GM18867 (cell line): ENCODE data around the gene ZNF354C.

ENCODE experiments used
- ATAC-seq: cut with Tn5 transposase; IDR thresholded peaks from one replicate; pipeline ENCODE4 v1.9.1; 2021; ENCODE audit warnings: mild to moderate bottlenecking, moderate library complexity; ENCODE audit not compliant: unreplicated experiment

The ZNF354C gene

GRCh38 chr5:179113945-179114641 lies 53.9 kb downstream of the ZNF354C start:
- no peak for ATAC-seq

DNA sequence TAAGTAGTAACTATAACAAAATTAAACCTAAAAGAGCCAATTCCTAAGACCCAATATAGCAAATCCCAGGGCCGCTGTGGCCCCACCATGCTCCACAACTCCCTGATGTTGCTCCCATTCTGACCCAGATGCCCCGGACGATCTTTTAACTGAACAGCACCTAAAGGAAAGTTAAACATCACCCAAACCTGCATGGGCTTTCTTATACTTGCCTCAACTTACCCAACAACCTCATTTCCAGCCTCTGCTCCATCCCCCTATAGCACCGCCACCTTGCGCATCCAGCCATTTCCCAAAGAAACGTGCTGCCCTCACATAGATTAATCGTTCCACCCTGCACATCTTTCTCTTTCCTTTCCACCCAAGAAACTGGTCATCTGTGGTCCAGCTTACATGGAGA lies 54.6 kb downstream of the ZNF354C start:
- ATAC-seq, result no peak

DNA sequence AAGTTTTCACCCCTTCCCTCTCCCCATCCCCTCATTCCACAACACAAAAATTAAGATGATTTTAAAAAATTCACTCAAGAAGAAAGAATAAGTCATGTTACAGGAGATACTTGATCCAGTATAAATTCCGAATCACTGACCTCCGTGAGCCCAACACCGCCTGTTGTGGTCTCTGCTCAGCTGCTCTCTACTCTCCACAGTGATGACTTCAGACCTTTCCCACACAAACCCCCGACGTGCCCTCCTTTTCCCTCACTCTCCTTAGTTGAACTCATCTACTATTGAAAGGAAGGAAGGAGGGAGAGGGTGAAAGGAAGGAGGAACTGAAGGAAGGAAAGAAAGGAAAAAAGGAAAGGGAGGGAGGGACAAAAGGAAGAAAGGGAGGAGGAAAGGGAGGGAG lies 55.1 kb downstream of the ZNF354C start:
- no peak for ATAC-seq

- ATAC-seq, result no peak
Measured at GRCh38 chr5:179115845-179116524, 55.8 kb downstream of the ZNF354C start.

GRCh38 chr5:179118338-179118737 lies 58.2 kb downstream of the ZNF354C start:
- no peak for ATAC-seq

DNA sequence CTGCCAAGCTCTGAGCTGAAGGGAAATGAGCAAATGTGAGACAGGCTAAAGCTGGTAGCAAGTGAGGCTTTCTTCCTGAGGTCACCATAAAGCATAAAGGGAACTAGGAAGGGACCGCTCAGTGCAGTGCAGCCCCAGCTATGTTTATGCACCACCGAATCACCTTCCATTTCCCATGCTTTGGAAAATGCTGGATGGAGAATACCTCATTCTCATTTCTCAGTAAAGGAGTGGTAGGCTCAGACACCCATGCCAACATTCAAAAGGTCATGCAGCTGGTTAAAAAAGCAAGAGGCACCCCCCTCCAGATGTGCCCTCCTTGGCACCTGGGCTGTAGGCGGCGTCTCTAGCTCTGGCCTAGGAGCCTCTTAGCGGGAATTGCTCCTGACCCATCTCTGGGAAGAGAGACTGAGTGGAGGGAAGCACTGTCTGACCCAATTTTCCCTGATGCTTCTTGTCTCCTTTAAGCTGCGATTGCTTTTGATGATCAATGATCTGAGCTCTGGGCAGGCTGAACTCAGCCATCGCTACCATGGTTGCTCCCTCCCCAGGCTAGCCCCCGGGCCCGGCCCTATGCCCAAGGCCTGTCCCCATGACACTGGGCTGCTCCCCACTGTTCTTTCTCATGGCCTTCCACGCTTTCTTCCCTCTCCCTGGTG lies 58.7 kb downstream of the ZNF354C start:
- ATAC-seq, result no peak

DNA sequence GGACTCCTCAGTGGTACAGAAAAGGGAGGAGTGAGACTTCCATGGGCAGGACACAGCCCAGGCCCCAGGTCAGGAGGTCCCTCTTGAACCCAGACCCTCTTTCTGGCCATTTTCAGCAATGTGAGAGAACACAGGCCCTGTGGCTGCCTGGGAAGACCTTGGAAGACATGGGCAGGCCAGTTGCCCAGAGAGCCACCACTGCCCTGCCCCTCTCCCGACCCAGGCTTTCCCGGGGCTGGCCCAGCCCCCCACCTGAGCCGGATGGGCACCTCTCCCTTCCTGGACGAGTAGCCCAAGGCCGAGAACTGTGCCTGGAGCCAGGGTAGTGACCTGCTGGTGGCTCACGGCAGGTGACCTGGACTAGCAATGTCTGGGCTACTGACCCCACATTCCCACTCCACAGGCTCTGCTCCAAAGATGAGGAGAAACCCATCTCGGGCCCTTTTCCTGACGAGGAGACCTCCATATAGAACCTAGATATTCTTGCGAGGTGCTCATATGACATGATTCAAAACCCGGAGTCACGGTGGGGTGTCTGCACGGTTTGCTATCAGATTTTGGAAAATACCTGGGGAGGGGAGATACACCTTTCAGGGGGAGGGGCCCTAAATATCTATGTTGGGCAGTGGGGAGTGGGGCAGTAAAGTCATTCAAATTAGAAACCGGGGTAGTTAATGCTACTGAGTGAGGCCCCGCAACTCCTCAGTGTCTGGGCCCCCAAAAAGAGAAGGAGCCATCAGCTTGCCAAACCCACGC lies 59.4 kb downstream of the ZNF354C start:
- ATAC-seq, result no peak

DNA sequence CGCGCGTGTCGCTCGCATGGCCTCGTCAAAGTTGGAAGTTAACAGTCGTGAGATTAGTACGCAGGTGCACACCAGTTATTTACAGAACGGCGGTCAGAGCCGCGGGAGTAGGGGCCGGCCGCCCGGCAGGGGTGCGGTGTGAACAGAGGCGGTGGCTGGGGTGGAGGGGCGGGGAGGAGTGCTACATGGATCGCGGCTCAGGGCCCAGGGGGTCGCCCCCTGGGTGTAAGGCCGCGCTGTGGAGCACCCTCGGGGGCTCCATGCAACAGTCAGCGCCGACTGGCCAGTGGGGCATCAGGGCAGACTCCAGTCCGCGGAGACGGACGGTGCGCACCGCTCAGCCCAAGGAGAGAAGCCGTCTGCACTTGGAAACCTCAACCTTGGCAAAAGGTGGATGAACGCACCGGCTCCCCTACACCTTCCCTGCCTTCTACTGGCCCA lies 60.3 kb downstream of the ZNF354C start:
- no peak for ATAC-seq

GRCh38 chr5:179120951-179121666 lies 60.9 kb downstream of the ZNF354C start:
- ATAC-seq, result no peak

DNA sequence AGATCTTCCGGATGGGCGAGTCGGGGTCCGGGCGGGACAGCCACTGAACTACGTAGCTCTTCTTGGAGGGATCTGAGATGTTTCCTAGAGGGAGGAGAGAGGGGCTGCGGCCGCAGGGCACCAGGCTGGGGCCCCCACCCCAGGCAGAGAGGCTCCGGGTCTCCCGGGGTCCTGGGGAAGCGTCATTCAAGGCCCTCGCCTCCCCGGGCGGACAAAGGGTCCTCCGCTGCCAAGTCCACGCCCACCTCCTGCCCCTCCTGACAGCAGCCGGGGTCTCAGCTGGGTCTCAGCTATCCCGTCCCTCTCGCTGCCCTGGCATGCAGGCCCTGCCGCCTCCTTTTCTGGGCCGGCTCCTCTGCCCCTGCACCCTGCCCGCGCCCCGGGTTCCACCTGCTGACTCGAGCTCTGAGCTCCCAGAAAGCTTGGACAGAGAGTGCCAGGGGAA lies 61.5 kb downstream of the ZNF354C start:
- no peak for ATAC-seq

GRCh38 chr5:179122411-179123108 lies 62.4 kb downstream of the ZNF354C start:
- ATAC-seq, result no peak

- no peak for ATAC-seq
Measured at GRCh38 chr5:179123109-179123426, 62.9 kb downstream of the ZNF354C start.

GRCh38 chr5:179123491-179124272 lies 63.5 kb downstream of the ZNF354C start:
- ATAC-seq, result no peak

- no peak for ATAC-seq
Measured at GRCh38 chr5:179124273-179124852, 64.2 kb downstream of the ZNF354C start.

DNA sequence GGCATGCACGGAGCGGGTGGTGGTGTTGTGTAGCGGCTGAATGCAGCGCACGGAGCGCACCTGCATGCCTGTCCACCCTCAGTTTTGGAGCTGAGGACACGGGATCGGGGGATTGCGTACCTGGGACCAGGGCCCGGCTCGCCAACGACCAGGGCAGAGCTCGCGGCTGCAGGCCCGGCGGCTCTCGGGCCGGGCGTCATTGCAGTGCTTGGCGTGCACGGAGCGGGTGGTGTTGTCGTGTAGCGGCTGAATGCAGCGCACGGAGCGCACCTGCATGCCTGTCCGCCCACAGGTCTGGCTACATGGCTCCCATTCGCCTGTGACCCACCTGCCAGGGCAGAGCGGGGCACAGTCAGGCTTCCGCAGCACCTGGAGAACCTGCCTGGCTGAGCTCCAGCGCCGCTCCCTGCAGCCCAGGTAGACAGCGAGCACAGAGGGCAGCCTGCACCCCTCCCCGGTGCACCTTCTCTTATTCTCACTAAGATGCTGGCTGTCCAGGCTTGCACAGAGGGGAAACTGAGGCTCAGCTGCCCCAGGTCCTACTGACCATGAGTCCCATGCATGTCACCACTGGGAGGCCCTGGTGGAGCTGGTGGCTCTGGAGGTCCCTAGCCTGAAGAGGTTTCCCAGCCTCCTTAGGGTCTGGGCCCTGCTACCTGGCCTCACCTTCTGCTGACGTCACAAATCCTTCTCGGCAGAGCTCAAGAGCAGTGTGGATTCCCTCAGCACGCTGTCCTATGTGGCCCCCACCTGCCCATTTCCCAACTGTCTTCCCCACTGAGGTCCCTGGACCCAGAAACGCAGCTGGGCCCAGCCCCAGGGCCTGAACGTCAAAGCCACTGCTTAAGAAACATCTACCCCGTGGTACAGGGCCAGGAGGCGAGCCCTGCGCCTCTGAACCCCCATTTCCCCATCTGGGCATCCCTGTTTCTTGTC lies 64.9 kb downstream of the ZNF354C start:
- no peak for ATAC-seq

- ATAC-seq, result no peak
Measured at GRCh38 chr5:179125789-179126505, 65.8 kb downstream of the ZNF354C start.

- no peak for ATAC-seq
Measured at GRCh38 chr5:179126506-179126991, 66.4 kb downstream of the ZNF354C start.
